GM12801 (cell line): ENCODE results near the gene DNAJB1.

Experiments used
- TF ChIP-seq, protein P1 (sequence below): IDR thresholded peaks from one replicate; pipeline ENCODE4 v1.5.1; 2011; ENCODE audit warnings: control low read depth; ENCODE audit not compliant: insufficient read length; ENCODE audit errors: extremely low read depth

The DNAJB1 gene

GRCh38 chr19:14517840-14518505 is at the start of gene DNAJB1:
DNAJB1 (minus strand) TSS chr19:14518397; CDS start chr19:14518349, 48 bp downstream.
- TF ChIP-seq, protein P1, sequence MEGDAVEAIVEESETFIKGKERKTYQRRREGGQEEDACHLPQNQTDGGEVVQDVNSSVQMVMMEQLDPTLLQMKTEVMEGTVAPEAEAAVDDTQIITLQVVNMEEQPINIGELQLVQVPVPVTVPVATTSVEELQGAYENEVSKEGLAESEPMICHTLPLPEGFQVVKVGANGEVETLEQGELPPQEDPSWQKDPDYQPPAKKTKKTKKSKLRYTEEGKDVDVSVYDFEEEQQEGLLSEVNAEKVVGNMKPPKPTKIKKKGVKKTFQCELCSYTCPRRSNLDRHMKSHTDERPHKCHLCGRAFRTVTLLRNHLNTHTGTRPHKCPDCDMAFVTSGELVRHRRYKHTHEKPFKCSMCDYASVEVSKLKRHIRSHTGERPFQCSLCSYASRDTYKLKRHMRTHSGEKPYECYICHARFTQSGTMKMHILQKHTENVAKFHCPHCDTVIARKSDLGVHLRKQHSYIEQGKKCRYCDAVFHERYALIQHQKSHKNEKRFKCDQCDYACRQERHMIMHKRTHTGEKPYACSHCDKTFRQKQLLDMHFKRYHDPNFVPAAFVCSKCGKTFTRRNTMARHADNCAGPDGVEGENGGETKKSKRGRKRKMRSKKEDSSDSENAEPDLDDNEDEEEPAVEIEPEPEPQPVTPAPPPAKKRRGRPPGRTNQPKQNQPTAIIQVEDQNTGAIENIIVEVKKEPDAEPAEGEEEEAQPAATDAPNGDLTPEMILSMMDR: no peak

- TF ChIP-seq, protein P1: no peak
Measured at GRCh38 chr19:14567079-14567478, 48.9 kb upstream of the DNAJB1 start.

GRCh38 chr19:14566712-14567077 is 48.5 kb upstream of the DNAJB1 start:
- TF ChIP-seq, protein P1: no peak

- TF ChIP-seq, protein P1: no peak
Measured at GRCh38 chr19:14565765-14566711, 47.8 kb upstream of the DNAJB1 start.

- TF ChIP-seq, protein P1: no peak
Measured at GRCh38 chr19:14565298-14565679, 47.1 kb upstream of the DNAJB1 start.

- TF ChIP-seq, protein P1: no peak
Measured at GRCh38 chr19:14563989-14564651, 45.9 kb upstream of the DNAJB1 start.

GRCh38 chr19:14563590-14563926 is 45.4 kb upstream of the DNAJB1 start:
- TF ChIP-seq, protein P1: no peak
